ENCODE results near the gene PIR. TPM values are rescaled to one million over a fixed set of nuclear protein-coding genes. Genes with fewer than 3 reads are reported as not detected.
A peak's percentile ranks its signal among the peaks of the same experiment; 100 is the strongest.

PIR gene
- total and polyA plus RNA-seq, 4 experiments from 2014 or later: 0.53 TPM; not detected in 3

DNA sequence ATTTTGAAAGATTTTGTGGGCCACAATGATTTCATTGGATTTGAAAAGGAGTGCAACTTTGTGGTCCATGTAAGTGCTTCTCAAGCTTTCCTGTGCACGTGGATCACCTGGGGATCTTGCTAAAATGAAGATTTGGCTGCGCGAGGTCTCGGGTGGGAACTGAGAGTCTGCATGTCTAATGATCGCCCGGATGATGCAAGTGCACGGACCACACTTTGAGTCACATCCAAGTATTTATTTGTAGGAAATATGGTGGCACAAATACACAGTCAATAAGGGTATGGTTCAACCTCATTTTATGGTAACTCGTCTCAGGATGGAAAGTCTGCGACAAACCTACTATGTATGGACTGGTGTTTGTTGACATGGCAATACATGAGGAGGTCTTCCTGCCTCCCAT lies 8.4 kb upstream of the PIR start:
- no peak for DNase-seq
- intact Hi-C loops (cut with micrococcal nuclease): no loop called here
- Mint-ChIP-seq H3K4me3 (no peak overlapping the region), H3K27ac (no peak overlapping the region), H3K27me3 (peaks cover 5 to 8% of the 10 kb centered on the region in 2 donors), H3K36me3 (no peaks in the 10 kb centered on the region), H3K4me1 (peaks cover 0 to 2% (median under 1%) of the 10 kb centered on the region in 4 donors), H3K9me3 (no peaks in the 10 kb centered on the region)
- ChIA-PET CTCF (ENCODE audit: partially characterized antibody) (interaction anchor here (1.4 kb wide), 1 partner anchor 9 kb away, joined by 4 read pairs; the partner anchor contains the start of gene PIR), POLR2A (ENCODE audit: partially characterized antibody) (no interaction called here)
- H3K9me3 ChIP-seq (ENCODE audit: control insufficient read depth in 1 of 2, low read length in 2 of 2): no peaks in the 10 kb centered on the region
- H3K27me3 ChIP-seq (ENCODE audit: insufficient read depth, low read length): no peaks in the 10 kb centered on the region
- H3K36me3 ChIP-seq (ENCODE audit: insufficient read depth, low read length): no peaks in the 10 kb centered on the region
- H3K4me1 ChIP-seq (ENCODE audit: insufficient read depth, low read length): no peaks in the 10 kb centered on the region
- H3K4me3 ChIP-seq (ENCODE audit: low read length in 2 of 2): no peak overlapping the region
- H3K27ac ChIP-seq (ENCODE audit: low read depth, low read length): no peak overlapping the region

DNA sequence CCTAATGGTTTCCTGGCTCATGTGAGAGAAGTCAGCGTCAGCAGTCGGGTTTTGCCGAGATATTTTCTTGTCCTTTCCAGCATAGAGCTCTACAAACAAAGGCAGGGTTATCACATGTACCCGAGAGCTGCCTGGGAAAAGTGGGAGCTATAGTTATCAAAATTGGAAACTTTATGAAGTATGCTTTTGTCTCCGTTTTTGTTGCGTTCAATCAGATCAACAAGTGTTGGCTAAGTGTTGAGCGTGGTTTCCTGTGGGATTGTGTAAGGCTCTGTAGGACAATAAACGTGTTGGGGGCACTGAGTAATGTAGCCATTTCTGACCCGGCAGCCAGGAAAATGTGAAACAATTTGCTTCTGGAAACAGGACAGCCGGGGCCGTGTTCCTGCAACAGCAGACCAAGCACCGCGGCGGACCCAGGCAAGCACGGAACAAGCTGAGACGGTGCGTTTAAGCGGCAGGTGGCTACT lies 7.4 kb upstream of the PIR start, which contains the start of gene BMX:
Gene BMX, plus strand, starts transcription at position 311 of the 470 bp plus-strand sequence. CDS start 7,547 bp downstream, outside the sequence.
- DNase-seq: no peak
- intact Hi-C loops (cut with micrococcal nuclease): no loop called here
- Mint-ChIP-seq H3K27ac (no peak within 1 kb of the TSS), H3K4me3 (no peak within 1 kb of the TSS), H3K27me3 (peaks cover 5 to 8% of the 10 kb centered on the region in 2 donors), H3K4me1 (peaks cover 0 to 2% (median under 1%) of the 10 kb centered on the region in 4 donors), H3K36me3 (no peaks in the 10 kb centered on the region), H3K9me3 (no peaks in the 10 kb centered on the region)
- Histone ChIP-seq H3K4me1 (ENCODE audit: insufficient read depth, low read length) (no peaks in the 10 kb centered on the region), H3K36me3 (ENCODE audit: insufficient read depth, low read length) (no peaks in the 10 kb centered on the region), H3K9me3 (ENCODE audit: control insufficient read depth in 1 of 2, low read length in 2 of 2) (no peaks in the 10 kb centered on the region), H3K4me3 (ENCODE audit: low read length in 2 of 2) (no peak within 1 kb of the TSS), H3K27ac (ENCODE audit: low read depth, low read length) (no peak within 1 kb of the TSS), H3K27me3 (ENCODE audit: insufficient read depth, low read length) (no peaks in the 10 kb centered on the region)
- ChIA-PET CTCF (ENCODE audit: partially characterized antibody) (interaction anchor here (1.0 kb wide), 1 partner anchor 40 kb away, joined by 4 read pairs; no protein-coding TSS in a partner anchor), POLR2A (ENCODE audit: partially characterized antibody) (no interaction called here)

DNA sequence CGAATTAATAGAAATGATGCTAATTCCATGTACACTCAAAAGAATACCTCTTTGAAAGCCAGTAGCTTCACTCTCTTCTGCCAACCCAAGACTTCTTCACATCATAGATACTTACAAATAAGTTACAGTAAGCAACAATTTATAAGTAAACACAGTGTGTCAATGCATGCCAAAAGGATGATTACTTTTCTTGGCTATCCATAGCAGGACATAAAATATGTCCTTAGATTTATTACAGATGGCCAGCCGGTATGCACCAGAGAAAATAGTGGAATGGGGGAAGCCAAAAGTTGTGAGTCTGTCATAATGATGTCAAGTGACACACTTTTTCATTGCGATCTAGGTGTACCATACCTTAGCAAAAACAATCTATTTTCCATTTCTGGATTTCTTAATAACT lies 6.8 kb upstream of the PIR start:
- no peaks in the 10 kb centered on the region for H3K36me3 ChIP-seq (ENCODE audit: insufficient read depth, low read length)
- POLR2A ChIA-PET (ENCODE audit: partially characterized antibody): no interaction called here
- no peaks in the 10 kb centered on the region for H3K9me3 ChIP-seq (ENCODE audit: control insufficient read depth in 1 of 2, low read length in 2 of 2)
- CTCF ChIA-PET (ENCODE audit: partially characterized antibody): interaction anchor here (1.0 kb wide), 1 partner anchor 41 kb away, joined by 4 read pairs; no protein-coding TSS in a partner anchor
- no peaks in the 10 kb centered on the region for H3K27me3 ChIP-seq (ENCODE audit: insufficient read depth, low read length)
- intact Hi-C loops (cut with micrococcal nuclease): loop anchor here (2.0 to 5.0 kb wide), 2 partner anchors 472 to 945 kb away; no protein-coding TSS in a partner anchor
- no peak overlapping the region for H3K4me3 ChIP-seq (ENCODE audit: low read length in 2 of 2)
- H3K27ac Mint-ChIP-seq: no peak overlapping the region
- no peak overlapping the region for H3K4me3 Mint-ChIP-seq
- H3K27me3 Mint-ChIP-seq: peaks cover 3 to 8% of the 10 kb centered on the region in 2 donors
- no peak for DNase-seq
- H3K9me3 Mint-ChIP-seq: no peaks in the 10 kb centered on the region
- peaks cover 0 to 2% (median under 1%) of the 10 kb centered on the region in 4 donors for H3K4me1 Mint-ChIP-seq
- no peaks in the 10 kb centered on the region for H3K4me1 ChIP-seq (ENCODE audit: insufficient read depth, low read length)
- H3K27ac ChIP-seq (ENCODE audit: low read depth, low read length): no peak overlapping the region
- no peaks in the 10 kb centered on the region for H3K36me3 Mint-ChIP-seq

DNA sequence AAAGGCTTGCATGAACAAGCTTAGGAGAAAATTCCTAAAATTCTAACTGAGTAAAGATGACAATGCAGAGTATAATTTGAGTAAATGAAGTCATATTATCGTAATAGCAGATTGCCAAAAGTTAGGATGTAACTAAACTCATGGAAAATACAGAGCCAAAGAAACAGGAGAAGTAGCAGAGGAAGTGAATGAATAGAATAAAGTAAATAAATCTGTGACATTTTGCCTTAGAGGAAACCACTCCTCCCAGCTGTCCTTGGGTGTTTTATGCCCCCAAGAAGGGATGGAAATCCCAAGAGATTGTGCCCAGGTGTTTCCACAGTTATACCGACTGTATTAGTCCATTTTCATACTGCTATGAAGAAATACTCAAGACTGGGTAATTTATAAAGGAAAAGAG lies 5.6 kb upstream of the PIR start:
- Histone ChIP-seq H3K9me3 (ENCODE audit: control insufficient read depth in 1 of 2, low read length in 2 of 2) (no peaks in the 10 kb centered on the region), H3K4me1 (ENCODE audit: insufficient read depth, low read length) (no peaks in the 10 kb centered on the region), H3K36me3 (ENCODE audit: insufficient read depth, low read length) (no peaks in the 10 kb centered on the region), H3K4me3 (ENCODE audit: low read length in 2 of 2) (no peak overlapping the region), H3K27ac (ENCODE audit: low read depth, low read length) (no peak overlapping the region), H3K27me3 (ENCODE audit: insufficient read depth, low read length) (no peaks in the 10 kb centered on the region)
- Mint-ChIP-seq H3K36me3 (no peaks in the 10 kb centered on the region), H3K27ac (no peak overlapping the region), H3K27me3 (peaks cover 0 to 8% of the 10 kb centered on the region in 2 donors), H3K4me1 (peaks cover 0 to 2% (median under 1%) of the 10 kb centered on the region in 4 donors), H3K9me3 (no peaks in the 10 kb centered on the region), H3K4me3 (no peak overlapping the region)
- ChIA-PET POLR2A (ENCODE audit: partially characterized antibody) (no interaction called here), CTCF (ENCODE audit: partially characterized antibody) (interaction anchor here (0.7 kb wide), 1 partner anchor 906 kb away, joined by 3 read pairs; no protein-coding TSS in a partner anchor)
- intact Hi-C loops (cut with micrococcal nuclease): loop anchor here (2.0 to 5.0 kb wide), 2 partner anchors 474 to 946 kb away; no protein-coding TSS in a partner anchor
- DNase-seq: no peak

DNA sequence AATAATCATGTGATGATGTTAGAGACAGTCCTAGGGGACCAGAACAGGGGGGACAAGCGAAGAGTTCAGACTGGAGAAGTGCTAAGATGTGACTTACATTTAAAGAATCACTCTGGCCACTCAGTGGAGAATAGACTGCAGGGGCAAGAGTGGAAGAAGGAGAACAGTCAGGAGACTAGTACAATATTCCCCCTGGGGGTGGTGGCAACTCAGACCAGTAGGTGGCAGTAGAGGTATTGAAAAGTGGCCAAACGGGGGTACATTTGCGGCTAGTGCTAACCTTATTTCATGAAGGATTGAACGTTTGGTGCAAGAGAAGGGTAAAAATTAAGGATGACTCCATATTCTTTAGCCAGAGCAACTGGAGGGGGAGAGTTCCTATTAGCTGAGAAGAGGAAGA lies 4.7 kb upstream of the PIR start:
- no peaks in the 10 kb centered on the region for H3K9me3 ChIP-seq (ENCODE audit: control insufficient read depth in 1 of 2, low read length in 2 of 2)
- peaks cover 3% of the 10 kb centered on the region for H3K4me1 ChIP-seq (ENCODE audit: insufficient read depth, low read length)
- no peaks in the 10 kb centered on the region for H3K36me3 Mint-ChIP-seq
- H3K27me3 Mint-ChIP-seq: peaks cover 4 to 8% of the 10 kb centered on the region in 2 donors
- ChIA-PET CTCF (ENCODE audit: partially characterized antibody) (no interaction called here), POLR2A (ENCODE audit: partially characterized antibody) (no interaction called here)
- no peak overlapping the region for H3K27ac Mint-ChIP-seq
- peak; percentile 22 to 47 (median 40) for DNase-seq
- intact Hi-C loops (cut with micrococcal nuclease): loop anchor here (2.0 to 5.0 kb wide), 2 partner anchors 474 to 947 kb away; no protein-coding TSS in a partner anchor
- H3K27me3 ChIP-seq (ENCODE audit: insufficient read depth, low read length): no peaks in the 10 kb centered on the region
- peaks cover 4 to 8% (median 5%) of the 10 kb centered on the region in 4 donors for H3K4me1 Mint-ChIP-seq
- H3K4me3 Mint-ChIP-seq: no peak overlapping the region
- H3K9me3 Mint-ChIP-seq: no peaks in the 10 kb centered on the region
- H3K36me3 ChIP-seq (ENCODE audit: insufficient read depth, low read length): no peaks in the 10 kb centered on the region
- H3K4me3 ChIP-seq (ENCODE audit: low read length in 2 of 2): no peak overlapping the region
- H3K27ac ChIP-seq (ENCODE audit: low read depth, low read length): no peak overlapping the region

DNA sequence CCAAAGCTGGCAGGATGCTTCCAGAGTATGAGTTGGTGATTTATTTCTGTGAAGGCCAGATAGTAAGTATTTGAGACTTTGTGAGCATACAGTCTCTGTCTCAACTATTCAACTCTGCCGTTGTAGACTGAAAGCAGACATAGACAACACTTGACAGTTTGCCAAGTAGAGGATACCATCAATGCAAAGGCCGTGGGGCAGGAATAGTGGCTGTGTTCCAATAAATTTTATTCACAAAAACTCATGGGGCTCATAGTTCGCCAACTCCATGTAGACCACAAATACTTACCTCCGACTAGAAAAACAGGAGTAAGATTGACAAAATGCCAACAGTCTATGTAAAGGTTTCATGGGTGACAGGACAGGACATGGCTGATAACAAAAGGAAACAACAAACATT lies 3.7 kb upstream of the PIR start:
- Mint-ChIP-seq H3K9me3 (no peaks in the 10 kb centered on the region), H3K4me3 (no peak overlapping the region), H3K36me3 (no peaks in the 10 kb centered on the region), H3K4me1 (peaks cover 4 to 8% (median 5%) of the 10 kb centered on the region in 4 donors), H3K27me3 (peaks cover 2 to 4% of the 10 kb centered on the region in 2 donors), H3K27ac (no peak overlapping the region)
- Histone ChIP-seq H3K27ac (ENCODE audit: low read depth, low read length) (no peak overlapping the region), H3K4me3 (ENCODE audit: low read length in 2 of 2) (no peak overlapping the region), H3K9me3 (ENCODE audit: control insufficient read depth in 1 of 2, low read length in 2 of 2) (no peaks in the 10 kb centered on the region), H3K36me3 (ENCODE audit: insufficient read depth, low read length) (no peaks in the 10 kb centered on the region), H3K4me1 (ENCODE audit: insufficient read depth, low read length) (peaks cover 3% of the 10 kb centered on the region), H3K27me3 (ENCODE audit: insufficient read depth, low read length) (no peaks in the 10 kb centered on the region)
- intact Hi-C loops (cut with micrococcal nuclease): loop anchor here (5.0 kb wide), 1 partner anchor 475 kb away; no protein-coding TSS in a partner anchor
- DNase-seq: no peak
- POLR2A ChIA-PET (ENCODE audit: partially characterized antibody): no interaction called here
- CTCF ChIA-PET (ENCODE audit: partially characterized antibody): interaction anchor here (1.2 to 1.8 kb wide), 2 partner anchors 14 to 948 kb away, joined by 3 read pairs; no protein-coding TSS in a partner anchor

DNA sequence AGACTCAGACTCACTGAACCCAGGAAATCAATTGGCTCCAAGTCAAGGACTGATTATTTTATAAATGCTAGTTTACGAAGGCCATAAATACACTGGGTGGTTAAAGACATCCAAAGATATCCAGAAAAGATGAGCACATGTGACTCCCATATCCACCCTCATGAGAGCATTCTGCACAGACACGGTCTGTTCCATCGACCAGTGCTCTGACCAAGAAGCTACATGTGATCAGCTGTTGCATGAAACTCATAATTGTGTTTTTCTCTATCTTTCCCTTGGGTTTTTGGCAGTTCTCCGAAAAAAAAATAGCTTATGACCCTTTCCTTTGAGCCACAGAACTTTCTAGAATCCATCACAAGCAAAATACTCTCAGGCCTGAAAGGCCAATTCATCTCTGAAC lies 2.7 kb upstream of the PIR start:
- no peaks in the 10 kb centered on the region for H3K36me3 Mint-ChIP-seq
- no peaks in the 10 kb centered on the region for H3K9me3 Mint-ChIP-seq
- H3K4me3 ChIP-seq (ENCODE audit: low read length in 2 of 2): no peak overlapping the region
- H3K27me3 ChIP-seq (ENCODE audit: insufficient read depth, low read length): no peaks in the 10 kb centered on the region
- DNase-seq: no peak
- ChIA-PET CTCF (ENCODE audit: partially characterized antibody) (interaction anchor here (0.6 to 1.8 kb wide), 4 partner anchors 9 to 949 kb away, joined by 3 to 4 read pairs (median 3); no protein-coding TSS in a partner anchor), POLR2A (ENCODE audit: partially characterized antibody) (no interaction called here)
- H3K4me1 ChIP-seq (ENCODE audit: insufficient read depth, low read length): peaks cover 3% of the 10 kb centered on the region
- H3K36me3 ChIP-seq (ENCODE audit: insufficient read depth, low read length): no peaks in the 10 kb centered on the region
- H3K4me1 Mint-ChIP-seq: peaks cover 4 to 8% (median 5%) of the 10 kb centered on the region in 4 donors
- no peak overlapping the region for H3K27ac ChIP-seq (ENCODE audit: low read depth, low read length)
- no peaks in the 10 kb centered on the region for H3K9me3 ChIP-seq (ENCODE audit: control insufficient read depth in 1 of 2, low read length in 2 of 2)
- no peak overlapping the region for H3K27ac Mint-ChIP-seq
- peaks cover 0 to 4% of the 10 kb centered on the region in 2 donors for H3K27me3 Mint-ChIP-seq
- no peak overlapping the region for H3K4me3 Mint-ChIP-seq
- intact Hi-C loops (cut with micrococcal nuclease): loop anchor here (5.0 kb wide), 1 partner anchor 476 kb away; no protein-coding TSS in a partner anchor
